HL-60/S4 treated with phorbol 12-myristate 13-acetate at 8.2 ng/mL for 4 days and 3 days (cell line): ENCODE measurements around the gene CRB1.

ENCODE experiments used
- in situ Hi-C: fragments of 300-500 bp; cut with MboI; formaldehyde crosslinking; loops from 2 replicates; pipeline ENCODE4 v1.15.0; 2022; ENCODE audit warnings: low sequenced_read_pairs

CRB1 gene

GRCh38 chr1:197342669-197343068, 74.6 kb downstream of the CRB1 start:
- in situ Hi-C loops = no loop called here

GRCh38 chr1:197343663-197344273, 75.7 kb downstream of the CRB1 start:
- in situ Hi-C loops = no loop called here

GRCh38 chr1:197351821-197352440, 83.9 kb downstream of the CRB1 start:
- in situ Hi-C loops = no loop called here

- in situ Hi-C loops = no loop called here
Measured at GRCh38 chr1:197355248-197355995, 87.4 kb downstream of the CRB1 start.

GRCh38 chr1:197356723-197357533, 88.9 kb downstream of the CRB1 start:
- in situ Hi-C loops = no loop called here

GRCh38 chr1:197358959-197359358, 90.9 kb downstream of the CRB1 start:
- in situ Hi-C loops = no loop called here

GRCh38 chr1:197360068-197360467, 92.0 kb downstream of the CRB1 start:
- in situ Hi-C loops = no loop called here

- in situ Hi-C loops = no loop called here
Measured at GRCh38 chr1:197362871-197363270, 94.8 kb downstream of the CRB1 start.

- in situ Hi-C loops = no loop called here
Measured at GRCh38 chr1:197363855-197364254, 95.8 kb downstream of the CRB1 start.

- in situ Hi-C loops = no loop called here
Measured at GRCh38 chr1:197366996-197367395, 98.9 kb downstream of the CRB1 start.

- in situ Hi-C loops = no loop called here
Measured at GRCh38 chr1:197367627-197368026, 99.6 kb downstream of the CRB1 start.

GRCh38 chr1:197374428-197374827, 106.4 kb downstream of the CRB1 start:
- in situ Hi-C loops = no loop called here

GRCh38 chr1:197384471-197384870, 116.4 kb downstream of the CRB1 start:
- in situ Hi-C loops = no loop called here

GRCh38 chr1:197388801-197389200, 120.7 kb downstream of the CRB1 start:
- in situ Hi-C loops = no loop called here

- in situ Hi-C loops = no loop called here
Measured at GRCh38 chr1:197390856-197391255, 122.8 kb downstream of the CRB1 start.

GRCh38 chr1:197391303-197392226, 123.5 kb downstream of the CRB1 start:
- in situ Hi-C loops = no loop called here

- in situ Hi-C loops = no loop called here
Measured at GRCh38 chr1:197392541-197392940, 124.5 kb downstream of the CRB1 start.

GRCh38 chr1:197393105-197393504, 125.1 kb downstream of the CRB1 start:
- in situ Hi-C loops = no loop called here

- in situ Hi-C loops = no loop called here
Measured at GRCh38 chr1:197393772-197394171, 125.7 kb downstream of the CRB1 start.
